ENCODE data around the gene BOD1L2.

The BOD1L2 gene

DNA sequence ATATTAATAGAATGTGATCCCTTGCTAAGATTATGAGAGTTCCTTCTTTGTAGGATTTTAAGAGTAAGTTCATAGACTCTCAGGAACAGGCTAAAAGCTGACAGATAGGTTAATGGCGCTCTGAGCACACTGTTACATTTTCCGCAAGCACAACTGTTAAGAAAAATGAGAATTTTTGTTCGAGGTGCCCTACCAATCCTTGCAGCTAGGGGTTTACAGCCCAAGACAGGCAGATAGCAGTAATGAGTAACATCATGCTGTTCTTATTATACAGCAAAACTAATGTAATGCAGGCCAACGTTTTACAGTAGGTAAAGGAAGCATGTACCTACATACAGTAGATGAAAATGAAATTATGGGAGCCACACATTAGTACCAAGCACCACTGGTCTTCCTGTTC lies 11.2 kb upstream of the BOD1L2 start:
- Histone ChIP-seq H3K9ac (ENCODE audit: low read length) (no peak overlapping the region), H3F3A (ENCODE audit: insufficient read depth, low read length) (no peaks in the 10 kb centered on the region), H3K4me3 (ENCODE audit: low read depth, low read length, poor library complexity, severe bottlenecking) (no peak overlapping the region), H3K79me2 (ENCODE audit: insufficient read depth, low read length) (no peaks in the 10 kb centered on the region), H3K4me1 (ENCODE audit: insufficient read depth, low read length, severe bottlenecking) (no peaks in the 10 kb centered on the region), H3K27ac (ENCODE audit: low read depth, low read length, poor library complexity, severe bottlenecking) (no peak overlapping the region), H3K36me3 (ENCODE audit: insufficient read depth, low read length) (no peaks in the 10 kb centered on the region), H3K27me3 (ENCODE audit: insufficient read depth, low read length) (no peaks in the 10 kb centered on the region), H3K9me2 (ENCODE audit: low read depth, low read length) (no peaks in the 10 kb centered on the region), H3K4me2 (ENCODE audit: low read length) (no peak overlapping the region), H3K9me3 (ENCODE audit: low read length) (no peaks in the 10 kb centered on the region), H4K20me1 (ENCODE audit: insufficient read depth, low read length) (no peaks in the 10 kb centered on the region), H2AFZ (ENCODE audit: low read length) (no peak overlapping the region)
- TF ChIP-seq EZH2 (IDR thresholded peaks at IDR 0.05; ENCODE audit: borderline replicate concordance, low read length): no peak
- TF ChIP-seq, protein P1, sequence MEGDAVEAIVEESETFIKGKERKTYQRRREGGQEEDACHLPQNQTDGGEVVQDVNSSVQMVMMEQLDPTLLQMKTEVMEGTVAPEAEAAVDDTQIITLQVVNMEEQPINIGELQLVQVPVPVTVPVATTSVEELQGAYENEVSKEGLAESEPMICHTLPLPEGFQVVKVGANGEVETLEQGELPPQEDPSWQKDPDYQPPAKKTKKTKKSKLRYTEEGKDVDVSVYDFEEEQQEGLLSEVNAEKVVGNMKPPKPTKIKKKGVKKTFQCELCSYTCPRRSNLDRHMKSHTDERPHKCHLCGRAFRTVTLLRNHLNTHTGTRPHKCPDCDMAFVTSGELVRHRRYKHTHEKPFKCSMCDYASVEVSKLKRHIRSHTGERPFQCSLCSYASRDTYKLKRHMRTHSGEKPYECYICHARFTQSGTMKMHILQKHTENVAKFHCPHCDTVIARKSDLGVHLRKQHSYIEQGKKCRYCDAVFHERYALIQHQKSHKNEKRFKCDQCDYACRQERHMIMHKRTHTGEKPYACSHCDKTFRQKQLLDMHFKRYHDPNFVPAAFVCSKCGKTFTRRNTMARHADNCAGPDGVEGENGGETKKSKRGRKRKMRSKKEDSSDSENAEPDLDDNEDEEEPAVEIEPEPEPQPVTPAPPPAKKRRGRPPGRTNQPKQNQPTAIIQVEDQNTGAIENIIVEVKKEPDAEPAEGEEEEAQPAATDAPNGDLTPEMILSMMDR (IDR thresholded peaks at IDR 0.05; ENCODE audit: low read length): no peak

DNA sequence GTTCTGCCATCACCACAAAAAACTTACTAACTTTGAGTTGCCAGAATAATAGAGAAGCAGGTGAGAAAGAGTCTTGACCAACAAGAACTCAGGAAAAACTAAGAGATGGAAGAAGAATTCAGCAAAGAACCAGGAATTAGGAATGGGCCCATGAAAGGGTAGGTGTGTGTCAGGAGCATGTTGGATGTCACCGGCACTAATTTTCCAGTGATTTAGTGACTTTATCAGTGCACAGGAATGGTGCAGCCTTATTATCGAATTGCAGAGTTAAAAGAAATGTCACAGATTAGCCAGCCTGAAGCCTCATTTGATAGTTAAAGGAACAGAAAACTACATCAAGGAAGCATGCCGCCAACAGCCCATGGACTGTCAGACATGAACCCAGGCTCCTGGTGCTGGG lies 9.0 kb upstream of the BOD1L2 start:
- Histone ChIP-seq H3K79me2 (ENCODE audit: insufficient read depth, low read length) (no peaks in the 10 kb centered on the region), H3K36me3 (ENCODE audit: insufficient read depth, low read length) (no peaks in the 10 kb centered on the region), H3K9me2 (ENCODE audit: low read depth, low read length) (no peaks in the 10 kb centered on the region), H3K9ac (ENCODE audit: low read length) (no peak overlapping the region), H3K4me2 (ENCODE audit: low read length) (no peak overlapping the region), H4K20me1 (ENCODE audit: insufficient read depth, low read length) (no peaks in the 10 kb centered on the region), H3K4me1 (ENCODE audit: insufficient read depth, low read length, severe bottlenecking) (no peaks in the 10 kb centered on the region), H3K9me3 (ENCODE audit: low read length) (no peaks in the 10 kb centered on the region), H3K27ac (ENCODE audit: low read depth, low read length, poor library complexity, severe bottlenecking) (no peak overlapping the region), H3K27me3 (ENCODE audit: insufficient read depth, low read length) (no peaks in the 10 kb centered on the region), H3F3A (ENCODE audit: insufficient read depth, low read length) (no peaks in the 10 kb centered on the region), H3K4me3 (ENCODE audit: low read depth, low read length, poor library complexity, severe bottlenecking) (no peak overlapping the region), H2AFZ (ENCODE audit: low read length) (no peak overlapping the region)
- no peak for TF ChIP-seq EZH2 (IDR thresholded peaks at IDR 0.05; ENCODE audit: borderline replicate concordance, low read length)
- TF ChIP-seq, protein P1 (IDR thresholded peaks at IDR 0.05; ENCODE audit: low read length): no peak

DNA sequence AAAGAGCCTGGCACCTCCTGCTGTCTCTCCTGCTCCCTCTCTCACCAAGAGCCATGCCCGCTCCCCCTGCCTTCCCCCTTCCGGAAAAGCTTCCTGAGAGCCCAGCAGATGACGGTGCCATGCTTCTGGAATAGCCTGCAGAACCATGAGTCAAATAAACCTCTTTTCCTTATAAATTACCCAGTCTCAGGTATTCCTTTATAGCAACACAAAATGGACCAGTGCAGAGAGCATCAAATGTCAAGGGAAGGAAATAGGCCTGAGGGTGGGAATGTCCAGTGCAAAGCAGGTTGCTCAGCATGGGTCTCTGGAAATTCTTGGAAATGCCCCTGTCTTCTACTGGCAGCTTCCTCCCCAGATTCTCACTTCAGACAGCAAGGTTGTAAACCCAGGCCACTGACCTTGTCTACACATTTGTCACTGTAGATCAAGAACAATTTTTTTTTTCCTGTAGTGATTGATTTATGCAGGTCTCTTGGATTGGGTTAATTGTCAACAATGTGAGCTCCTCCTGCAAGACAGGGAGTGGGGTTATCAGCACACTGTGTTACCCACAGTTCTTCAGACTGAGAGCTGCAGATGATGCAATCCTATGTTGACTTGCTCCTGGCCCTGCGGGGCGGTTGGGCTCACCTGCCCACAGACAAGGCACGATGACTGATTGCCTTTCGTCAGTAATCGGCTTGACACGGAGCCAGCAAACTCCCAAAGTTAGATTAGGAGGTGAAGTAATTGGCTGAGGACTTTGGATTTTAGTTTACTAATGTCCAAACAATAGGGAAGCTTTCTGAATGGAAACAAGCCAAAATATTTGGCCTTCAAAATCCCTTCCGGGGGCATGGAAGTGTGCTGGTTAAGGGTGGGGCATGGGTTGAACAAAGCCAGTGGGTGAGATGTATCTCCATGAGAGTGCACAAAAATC lies 5.4 kb upstream of the BOD1L2 start:
- Histone ChIP-seq H3K4me3 (ENCODE audit: low read depth, low read length, poor library complexity, severe bottlenecking) (no peak overlapping the region), H4K20me1 (ENCODE audit: insufficient read depth, low read length) (no peaks in the 10 kb centered on the region), H3K79me2 (ENCODE audit: insufficient read depth, low read length) (no peaks in the 10 kb centered on the region), H3K9me2 (ENCODE audit: low read depth, low read length) (no peaks in the 10 kb centered on the region), H3K9ac (ENCODE audit: low read length) (no peak overlapping the region), H2AFZ (ENCODE audit: low read length) (no peak overlapping the region), H3K4me1 (ENCODE audit: insufficient read depth, low read length, severe bottlenecking) (no peaks in the 10 kb centered on the region), H3K36me3 (ENCODE audit: insufficient read depth, low read length) (no peaks in the 10 kb centered on the region), H3K9me3 (ENCODE audit: low read length) (no peaks in the 10 kb centered on the region), H3K27me3 (ENCODE audit: insufficient read depth, low read length) (no peaks in the 10 kb centered on the region), H3K4me2 (ENCODE audit: low read length) (no peak overlapping the region), H3F3A (ENCODE audit: insufficient read depth, low read length) (no peaks in the 10 kb centered on the region), H3K27ac (ENCODE audit: low read depth, low read length, poor library complexity, severe bottlenecking) (no peak overlapping the region)
- no peak for TF ChIP-seq EZH2 (IDR thresholded peaks at IDR 0.05; ENCODE audit: borderline replicate concordance, low read length)
- TF ChIP-seq, protein P1 (IDR thresholded peaks at IDR 0.05; ENCODE audit: low read length): no peak

Data from OCI-LY1 (cell line).